Smooth muscle cell (in vitro differentiated cells): ENCODE data around the gene PKP3. TPM values are rescaled to one million over a fixed set of nuclear protein-coding genes. Genes with fewer than 3 reads are reported as not detected.

ENCODE experiments used
- DNase-seq: peaks from one replicate; lab custom pipeline; 2025; ENCODE audit not compliant: unreplicated experiment; lab: John Stamatoyannopoulos, UW
- H2AFZ ChIP-seq: fragments of 200-600 bp; sonication (generic); 2 replicates; pipeline ENCODE4 v1.6.0; 2016; ENCODE audit warnings: antibody characterized with exemption, low read depth, mild to moderate bottlenecking
- H3F3A ChIP-seq: fragments of 200-600 bp; sonication (generic); 2 replicates; pipeline ENCODE4 v1.6.0; 2017; ENCODE audit warnings: antibody characterized with exemption, low read depth
- H3K27ac ChIP-seq: fragments of 200-600 bp; sonication (generic); 2 replicates; pipeline ENCODE4 v1.5.1; 2016; ENCODE audit warnings: low read depth, mild to moderate bottlenecking
- H3K27me3 ChIP-seq: fragments of 200-600 bp; sonication (generic); 2 replicates; pipeline ENCODE4 v1.6.1; 2016; ENCODE audit warnings: low read depth, mild to moderate bottlenecking
- H3K36me3 ChIP-seq: fragments of 200-600 bp; sonication (generic); 2 replicates; pipeline ENCODE4 v1.5.1; 2016; ENCODE audit warnings: low read depth
- H3K4me1 ChIP-seq: fragments of 200-600 bp; sonication (generic); 2 replicates; pipeline ENCODE4 v1.5.1; 2016; ENCODE audit warnings: low read depth
- H3K4me2 ChIP-seq: fragments of 200-600 bp; sonication (generic); 2 replicates; pipeline ENCODE4 v1.6.0; 2016; ENCODE audit warnings: mild to moderate bottlenecking
- H3K4me3 ChIP-seq: fragments of 200-600 bp; sonication (generic); 2 replicates; pipeline ENCODE4 v1.5.1; 2016; ENCODE audit warnings: mild to moderate bottlenecking
- H3K79me2 ChIP-seq: fragments of 200-600 bp; sonication (generic); 2 replicates; pipeline ENCODE4 v1.6.0; 2016; ENCODE audit warnings: low read depth, mild to moderate bottlenecking
- H3K9ac ChIP-seq: fragments of 200-600 bp; sonication (generic); 2 replicates; pipeline ENCODE4 v1.6.0; 2016; ENCODE audit warnings: low read depth
- H3K9me3 ChIP-seq: fragments of 200-600 bp; sonication (generic); replicated peaks from 2 replicates; pipeline ENCODE4 v1.5.1; 2016; ENCODE audit warnings: low read depth
- H4K20me1 ChIP-seq: fragments of 200-600 bp; sonication (generic); 2 replicates; pipeline ENCODE4 v1.6.0; 2016; ENCODE audit warnings: low read depth
- WGBS: methylation state at CpG from one replicate; pipeline ENCODE4 v1.1.7; 2016; ENCODE audit warnings: low lambda C conversion rate; 5-methylcytosine and 5-hydroxymethylcytosine counted together
- polyA plus RNA-seq: library from polyadenylated mRNA; unstranded; fragments of >200 nt; fragmentation: Nextera tagmentation; extraction: Ambion mirVana; gene quantifications from 2 replicates; pipeline ENCODE4 v1.2.1, GENCODE V29; 2016
- total RNA-seq: library from RNA; depleted of rRNA; stranded (reverse); fragments of >200 nt; gene quantifications from 2 replicates; pipeline ENCODE4 v1.2.3, GENCODE V29; 2014
- TF ChIP-seq, protein P1 (sequence below): fragments of 200-600 bp; sonication (generic); IDR thresholded peaks from 2 replicates; pipeline ENCODE4 v1.5.1; 2017; ENCODE audit warnings: borderline replicate concordance, mild to moderate bottlenecking, antibody characterized with exemption; ENCODE audit not compliant: insufficient read depth, poor library complexity, severe bottlenecking

PKP3 gene
- total and polyA plus RNA-seq, 2 experiments from 2014 or later: 24.6 to 61.2 TPM

DNA sequence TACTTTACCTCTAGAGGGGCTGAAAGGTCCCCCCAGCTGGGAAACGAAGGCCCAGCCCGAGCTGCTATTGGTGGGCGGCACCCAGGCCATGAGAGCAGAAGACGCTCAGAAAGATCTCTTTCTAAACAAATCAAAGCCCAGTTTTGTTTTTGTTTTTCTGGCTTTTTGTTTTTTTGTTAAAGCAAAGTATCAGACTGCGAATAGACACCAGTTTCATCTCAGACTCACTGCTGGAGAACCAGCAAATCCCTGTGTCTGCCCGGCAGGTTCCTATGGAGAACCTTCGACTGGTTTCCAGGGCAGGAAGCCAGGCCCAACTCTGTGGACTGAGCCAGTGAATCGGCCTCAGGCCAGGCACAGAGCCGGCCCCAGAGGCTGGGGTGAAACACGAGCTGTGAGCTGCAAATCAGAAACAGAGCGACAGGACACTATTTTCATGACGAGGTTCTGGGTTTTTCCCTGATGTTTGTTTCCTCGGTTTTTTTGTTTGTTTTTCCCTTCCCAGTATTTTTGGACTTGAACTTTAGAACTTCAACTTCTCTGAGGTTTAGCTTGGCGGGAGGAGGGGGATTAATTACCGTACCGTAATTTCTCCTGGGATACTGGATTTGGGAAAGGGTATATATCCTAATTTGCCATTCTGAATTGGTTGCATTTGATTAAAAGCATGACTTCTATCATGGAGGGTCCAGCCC, 40.7 kb upstream of the PKP3 start:
- TF ChIP-seq, protein P1, sequence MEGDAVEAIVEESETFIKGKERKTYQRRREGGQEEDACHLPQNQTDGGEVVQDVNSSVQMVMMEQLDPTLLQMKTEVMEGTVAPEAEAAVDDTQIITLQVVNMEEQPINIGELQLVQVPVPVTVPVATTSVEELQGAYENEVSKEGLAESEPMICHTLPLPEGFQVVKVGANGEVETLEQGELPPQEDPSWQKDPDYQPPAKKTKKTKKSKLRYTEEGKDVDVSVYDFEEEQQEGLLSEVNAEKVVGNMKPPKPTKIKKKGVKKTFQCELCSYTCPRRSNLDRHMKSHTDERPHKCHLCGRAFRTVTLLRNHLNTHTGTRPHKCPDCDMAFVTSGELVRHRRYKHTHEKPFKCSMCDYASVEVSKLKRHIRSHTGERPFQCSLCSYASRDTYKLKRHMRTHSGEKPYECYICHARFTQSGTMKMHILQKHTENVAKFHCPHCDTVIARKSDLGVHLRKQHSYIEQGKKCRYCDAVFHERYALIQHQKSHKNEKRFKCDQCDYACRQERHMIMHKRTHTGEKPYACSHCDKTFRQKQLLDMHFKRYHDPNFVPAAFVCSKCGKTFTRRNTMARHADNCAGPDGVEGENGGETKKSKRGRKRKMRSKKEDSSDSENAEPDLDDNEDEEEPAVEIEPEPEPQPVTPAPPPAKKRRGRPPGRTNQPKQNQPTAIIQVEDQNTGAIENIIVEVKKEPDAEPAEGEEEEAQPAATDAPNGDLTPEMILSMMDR: no peak
- H3K4me3 ChIP-seq: peak overlapping the region; percentile 8
- no peaks in the 10 kb centered on the region for H3K9me3 ChIP-seq
- H3K27me3 ChIP-seq: no peaks in the 10 kb centered on the region
- peak overlapping the region; percentile 91 for H2AFZ ChIP-seq
- H3F3A ChIP-seq: peaks cover 26% of the 10 kb centered on the region
- H3K79me2 ChIP-seq: no peaks in the 10 kb centered on the region
- no peak for DNase-seq
- no peaks in the 10 kb centered on the region for H4K20me1 ChIP-seq
- no peaks in the 10 kb centered on the region for H3K36me3 ChIP-seq
- peak overlapping the region; percentile 52 for H3K4me2 ChIP-seq
- peaks cover 31% of the 10 kb centered on the region for H3K4me1 ChIP-seq
- peak overlapping the region; percentile 98 for H3K27ac ChIP-seq
- H3K9ac ChIP-seq: peak overlapping the region; percentile 47
- WGBS: 32% methylated on average over 16 of the region's 16 CpGs

DNA sequence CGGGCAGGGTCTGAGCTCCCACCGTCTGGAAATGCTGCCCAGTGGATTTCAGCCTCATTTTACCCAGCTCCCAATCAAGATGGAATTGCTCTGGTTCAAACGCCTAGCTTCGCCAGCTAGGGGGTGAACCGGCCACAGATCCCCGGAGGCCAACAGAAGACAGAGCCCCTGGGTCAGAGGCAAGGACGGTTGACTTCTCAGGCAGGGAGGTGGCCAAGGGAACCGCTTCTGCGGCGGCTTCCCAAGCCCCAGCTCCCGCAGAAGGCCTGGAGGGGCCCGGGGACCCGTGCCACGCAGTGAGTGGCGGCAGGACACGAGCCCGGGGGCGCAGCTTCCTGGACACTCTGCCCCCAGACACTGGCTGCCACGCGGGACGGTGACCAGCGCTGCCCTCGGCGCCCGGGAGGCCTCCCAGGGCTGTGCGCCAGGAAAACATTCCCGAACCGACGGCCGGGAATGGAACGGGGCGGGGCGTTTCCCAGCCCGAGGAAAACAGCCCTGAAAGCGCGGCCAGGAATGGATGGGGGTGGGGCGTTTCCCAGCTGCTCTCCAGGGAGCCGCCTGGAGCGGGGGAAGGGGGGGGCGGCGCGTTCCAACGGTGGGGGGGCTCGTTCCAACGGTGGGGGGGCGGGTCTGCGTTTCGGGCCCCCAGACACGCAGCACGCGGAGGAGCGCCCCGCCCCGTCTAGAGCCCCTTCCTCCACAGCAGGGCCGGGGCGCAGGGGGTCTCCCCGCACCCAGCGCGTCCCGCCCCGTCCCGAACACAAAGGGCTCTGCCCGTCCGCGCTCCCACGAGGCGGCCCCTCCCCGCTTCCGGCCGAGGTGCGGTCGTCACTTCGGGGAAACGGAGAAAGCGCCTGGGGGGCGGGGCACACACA, 38.2 kb upstream of the PKP3 start:
- Histone ChIP-seq H3K79me2 (no peaks in the 10 kb centered on the region), H3K9me3 (no peaks in the 10 kb centered on the region), H3K27me3 (no peaks in the 10 kb centered on the region), H3K4me1 (peaks cover 26% of the 10 kb centered on the region), H3K27ac (peak overlapping the region; percentile 98), H4K20me1 (no peaks in the 10 kb centered on the region), H3F3A (peaks cover 26% of the 10 kb centered on the region), H2AFZ (no peak overlapping the region), H3K36me3 (no peaks in the 10 kb centered on the region), H3K4me3 (peak overlapping the region; percentile 34), H3K9ac (peak overlapping the region; percentile 88), H3K4me2 (peak overlapping the region; percentile 82)
- WGBS: 4% methylated on average over 35 of the region's 76 CpGs
- DNase-seq: peak; percentile 95
- TF ChIP-seq, protein P1: no peak

DNA sequence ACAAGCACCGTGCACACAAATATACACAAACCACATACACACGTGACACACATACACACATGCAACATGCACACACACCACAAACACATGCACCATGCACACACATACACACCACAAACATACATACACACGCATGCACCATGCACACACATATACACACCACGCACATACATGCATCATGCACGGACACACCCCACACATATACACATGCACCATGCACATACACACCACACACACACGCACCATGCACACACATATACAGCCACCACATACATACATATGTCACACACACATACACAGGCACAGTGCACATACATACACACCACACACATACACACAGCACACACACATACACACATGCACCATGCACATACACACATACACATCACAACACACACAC, 37.4 kb upstream of the PKP3 start:
- H3F3A ChIP-seq: peaks cover 26% of the 10 kb centered on the region
- no peak overlapping the region for H3K27ac ChIP-seq
- DNase-seq: no peak
- H3K4me3 ChIP-seq: no peak overlapping the region
- H3K9me3 ChIP-seq: no peaks in the 10 kb centered on the region
- H3K9ac ChIP-seq: no peak overlapping the region
- no peaks in the 10 kb centered on the region for H3K27me3 ChIP-seq
- H3K36me3 ChIP-seq: no peaks in the 10 kb centered on the region
- no peak overlapping the region for H3K4me2 ChIP-seq
- no peaks in the 10 kb centered on the region for H4K20me1 ChIP-seq
- TF ChIP-seq, protein P1: no peak
- WGBS: 81% methylated on average over 6 of the region's 6 CpGs
- H3K4me1 ChIP-seq: peaks cover 20% of the 10 kb centered on the region
- H2AFZ ChIP-seq: no peak overlapping the region
- no peaks in the 10 kb centered on the region for H3K79me2 ChIP-seq
